NOMO-1 treated with dmso at 0.1 percent for 144 hours (cell line): ENCODE results near the gene MYO15B.
A peak's percentile ranks its signal among the peaks of the same experiment; 100 is the strongest.
"Not testable (repeated sequence)": the region's sequence is repeated elsewhere in the genome, so short reads cannot be mapped to it uniquely, and the experiment has no call there.

Experiments
- DNase-seq: peaks from one replicate; lab custom pipeline; 2025; ENCODE audit not compliant: unreplicated experiment; lab: John Stamatoyannopoulos, UW

The MYO15B gene

DNA sequence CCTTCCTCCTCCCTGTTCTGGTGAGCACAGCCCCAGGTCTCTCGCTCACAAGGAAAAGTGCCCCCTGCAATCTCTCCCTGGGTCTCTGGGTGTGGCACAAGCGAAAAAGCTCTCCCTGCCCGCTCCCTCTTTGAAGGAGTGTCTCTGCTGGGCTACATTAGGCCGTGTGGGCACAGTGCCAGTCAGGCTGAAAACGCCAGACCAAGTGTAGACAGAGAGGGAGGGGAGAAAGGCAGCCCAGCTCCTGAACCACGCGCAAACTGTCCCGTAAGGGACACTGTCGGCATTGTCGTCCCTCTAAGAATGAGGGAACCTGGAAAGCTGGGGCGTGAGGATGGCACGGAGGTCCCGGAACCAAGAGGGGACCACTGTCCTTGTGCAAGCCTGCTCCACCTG, 49.5 kb downstream of the MYO15B start:
- no peak for DNase-seq

DNA sequence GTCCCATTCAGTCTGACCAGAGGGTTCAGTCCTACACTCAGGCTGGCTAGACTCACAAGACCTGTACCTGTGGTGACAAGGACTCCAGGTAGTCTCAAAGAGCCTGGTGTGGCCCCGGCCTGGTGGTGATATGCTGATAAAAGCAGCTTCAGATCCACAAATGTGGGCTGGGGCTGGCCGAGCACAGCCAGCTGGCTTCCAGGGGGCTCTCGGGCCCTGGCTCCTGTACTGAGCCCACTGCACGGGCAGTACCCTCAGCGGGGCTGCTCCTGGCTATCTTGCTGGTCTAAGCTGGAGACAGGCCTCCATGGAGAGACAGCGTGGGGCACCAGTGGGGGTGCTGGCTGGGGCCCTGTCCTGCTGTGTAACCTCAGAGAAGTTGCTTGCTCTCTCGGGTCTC, 50.0 kb downstream of the MYO15B start:
- DNase-seq, result no peak

DNA sequence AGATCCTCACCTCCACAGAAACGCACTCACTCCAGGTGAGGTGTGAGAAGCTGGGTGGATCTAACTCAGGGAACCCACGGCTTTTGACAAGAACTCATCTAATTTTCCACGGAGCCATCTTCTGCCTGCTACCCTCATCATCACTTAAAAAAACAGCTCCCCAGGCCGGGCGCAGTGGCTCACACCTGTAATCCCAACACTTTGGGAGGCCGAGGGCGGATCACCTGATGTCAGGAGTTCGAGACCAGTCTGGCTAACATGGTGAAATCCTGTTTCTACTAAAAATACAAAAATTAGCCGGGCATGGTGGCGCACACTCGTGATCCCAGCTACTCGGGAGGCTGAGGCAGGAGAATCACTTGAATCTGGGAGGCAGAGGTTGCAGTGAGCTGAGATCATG, 50.4 kb downstream of the MYO15B start:
- not testable (repeated sequence) for DNase-seq

DNA sequence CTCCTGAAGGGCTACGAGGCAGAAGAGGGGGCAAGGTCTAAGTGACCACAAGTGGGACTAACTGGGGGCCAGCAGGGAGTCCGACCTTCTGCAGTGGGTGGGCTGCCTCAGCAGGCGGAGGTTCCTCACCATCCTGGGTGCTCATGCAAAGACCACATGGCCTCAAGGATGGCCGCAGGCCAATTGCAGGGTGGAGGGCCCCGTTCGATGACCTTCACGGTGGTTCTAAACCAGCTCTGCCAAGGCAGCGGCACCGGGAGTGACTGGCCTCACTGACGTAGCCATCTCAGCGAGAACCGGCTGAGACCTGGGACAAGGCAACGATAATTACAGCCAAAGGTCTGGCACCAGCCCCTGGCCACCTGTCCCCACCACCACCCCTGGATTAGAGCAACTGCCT, 51.3 kb downstream of the MYO15B start:
- DNase-seq, result no peak

DNA sequence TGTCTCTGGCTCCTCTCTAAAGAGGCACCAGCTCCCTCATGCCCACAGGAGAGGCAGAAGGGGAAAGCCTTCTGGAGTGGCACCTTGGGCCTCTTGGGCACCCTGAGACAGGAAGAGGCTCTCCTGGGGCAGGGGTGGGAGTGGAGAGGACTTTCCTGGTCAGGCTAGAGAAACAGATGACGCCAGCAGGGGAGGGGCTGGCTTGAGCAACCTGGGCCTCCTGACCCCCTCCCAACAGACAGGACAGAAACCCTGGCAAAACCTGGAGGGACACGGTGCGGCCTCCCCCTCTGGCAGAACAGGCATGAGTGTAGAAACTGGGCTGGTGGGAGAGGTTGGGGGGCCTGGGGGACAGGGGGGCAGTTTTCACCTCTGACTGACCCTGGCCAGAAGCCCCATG, 51.7 kb downstream of the MYO15B start:
- DNase-seq, result no peak

DNA sequence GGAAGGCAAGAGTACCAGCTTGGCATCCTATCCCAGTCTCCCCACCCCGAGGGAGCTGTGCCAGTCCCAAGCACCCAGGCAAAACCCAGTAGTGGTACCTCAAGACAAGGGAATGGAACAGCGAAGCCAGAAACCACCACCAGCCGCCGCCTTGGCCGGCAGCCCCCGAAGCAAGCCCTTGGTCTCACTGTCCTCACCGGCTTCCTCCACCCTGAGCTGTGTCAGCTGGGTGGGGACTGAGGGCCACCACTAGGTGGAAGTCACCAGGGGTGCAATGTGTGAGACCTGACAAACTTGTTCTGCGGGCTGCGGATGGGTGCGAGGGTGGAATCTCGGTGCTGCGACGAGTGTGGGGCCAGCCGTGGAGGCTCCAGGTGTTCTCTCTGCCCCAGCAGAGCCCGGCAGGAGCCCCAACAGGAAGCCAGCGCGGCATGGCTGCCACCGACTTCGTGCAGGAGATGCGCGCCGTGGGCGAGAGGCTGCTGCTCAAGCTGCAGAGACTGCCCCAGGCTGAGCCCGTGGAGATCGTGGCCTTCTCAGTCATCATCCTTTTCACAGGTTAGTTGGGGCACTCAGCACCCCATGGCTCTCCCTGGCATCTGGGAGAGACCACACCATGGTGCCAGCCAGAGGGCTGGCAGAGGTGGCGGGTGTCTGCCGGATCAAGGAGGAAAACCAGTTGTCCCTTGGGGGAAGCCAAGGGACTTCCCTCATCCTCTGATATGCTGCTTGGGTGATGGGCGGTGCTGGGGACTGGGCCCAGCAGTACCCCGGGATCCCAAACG, 52.4 kb downstream of the MYO15B start:
- no peak for DNase-seq

DNA sequence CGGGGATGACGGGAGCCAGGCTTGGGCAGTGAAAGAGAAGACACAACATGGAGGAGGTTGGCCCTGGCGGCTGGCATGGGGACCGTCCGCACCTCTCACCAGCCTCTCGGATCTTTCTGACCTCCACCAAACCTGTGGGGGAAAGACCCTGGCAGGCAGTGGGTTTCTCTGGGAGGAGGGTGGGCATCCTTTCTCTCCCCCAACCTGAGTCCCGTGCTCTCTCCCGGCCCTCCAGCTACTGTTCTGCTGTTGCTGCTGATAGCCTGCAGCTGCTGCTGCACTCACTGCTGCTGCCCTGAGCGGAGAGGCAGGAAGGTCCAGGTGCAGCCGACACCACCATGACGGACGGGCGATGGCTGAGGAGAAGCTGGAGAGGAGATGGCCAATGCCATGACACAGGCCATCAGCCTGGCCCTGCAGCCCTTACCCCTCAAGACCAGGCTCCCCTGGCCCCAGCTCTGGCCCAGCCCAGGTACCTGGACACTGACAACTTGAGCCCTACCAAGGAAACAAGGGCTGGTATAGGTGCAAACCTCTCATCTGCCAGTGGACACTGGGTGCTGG, 53.0 kb downstream of the MYO15B start:
- DNase-seq, result no peak

DNA sequence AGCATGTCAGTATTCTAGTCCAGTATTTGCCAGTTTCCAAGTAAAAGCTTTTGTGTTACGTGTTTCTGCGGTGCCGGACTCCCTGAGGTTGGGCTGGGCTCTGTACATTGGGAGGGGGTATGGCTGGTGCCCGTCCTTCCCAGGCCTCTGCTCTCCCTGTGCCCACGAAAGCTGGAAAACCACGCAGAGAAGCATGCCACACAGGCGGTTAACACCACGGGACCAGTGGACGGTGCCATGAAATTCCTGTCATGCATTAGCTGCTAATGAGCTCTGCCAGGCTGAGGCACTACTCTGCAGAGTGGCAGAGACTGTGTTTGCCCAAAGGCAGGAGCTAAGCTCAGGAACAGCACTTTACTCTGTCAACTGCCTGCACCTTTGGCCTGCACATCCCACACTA, 53.7 kb downstream of the MYO15B start:
- DNase-seq, result no peak

DNA sequence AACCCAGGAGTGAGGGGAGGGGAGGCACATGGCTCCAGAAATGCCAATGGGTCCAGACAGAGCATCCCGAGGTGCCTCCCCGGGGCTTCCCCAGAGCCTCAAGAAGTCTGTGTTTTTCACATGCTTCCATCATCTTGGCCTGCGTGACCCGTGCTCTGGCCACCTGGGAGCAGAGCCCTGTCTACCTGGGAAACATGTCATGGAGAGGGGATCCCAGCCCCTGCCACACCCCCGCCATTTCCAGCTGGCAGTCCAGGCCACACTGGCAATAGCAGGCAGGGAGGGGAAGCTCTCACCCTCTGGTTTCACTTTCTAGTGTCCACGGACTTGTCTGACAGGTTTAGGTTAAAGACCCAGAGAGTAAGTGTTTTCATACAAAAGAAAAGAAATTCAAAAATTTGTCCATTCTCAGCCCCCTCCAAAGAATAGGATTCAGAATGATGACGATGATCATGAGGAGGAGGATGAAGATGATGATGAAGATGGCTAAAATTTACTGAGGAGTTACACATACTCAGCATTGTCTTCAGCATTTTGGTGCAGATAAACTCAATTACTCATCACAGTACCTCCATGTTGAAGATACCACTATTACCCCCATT, 54.7 kb downstream of the MYO15B start:
- DNase-seq, result no peak

DNA sequence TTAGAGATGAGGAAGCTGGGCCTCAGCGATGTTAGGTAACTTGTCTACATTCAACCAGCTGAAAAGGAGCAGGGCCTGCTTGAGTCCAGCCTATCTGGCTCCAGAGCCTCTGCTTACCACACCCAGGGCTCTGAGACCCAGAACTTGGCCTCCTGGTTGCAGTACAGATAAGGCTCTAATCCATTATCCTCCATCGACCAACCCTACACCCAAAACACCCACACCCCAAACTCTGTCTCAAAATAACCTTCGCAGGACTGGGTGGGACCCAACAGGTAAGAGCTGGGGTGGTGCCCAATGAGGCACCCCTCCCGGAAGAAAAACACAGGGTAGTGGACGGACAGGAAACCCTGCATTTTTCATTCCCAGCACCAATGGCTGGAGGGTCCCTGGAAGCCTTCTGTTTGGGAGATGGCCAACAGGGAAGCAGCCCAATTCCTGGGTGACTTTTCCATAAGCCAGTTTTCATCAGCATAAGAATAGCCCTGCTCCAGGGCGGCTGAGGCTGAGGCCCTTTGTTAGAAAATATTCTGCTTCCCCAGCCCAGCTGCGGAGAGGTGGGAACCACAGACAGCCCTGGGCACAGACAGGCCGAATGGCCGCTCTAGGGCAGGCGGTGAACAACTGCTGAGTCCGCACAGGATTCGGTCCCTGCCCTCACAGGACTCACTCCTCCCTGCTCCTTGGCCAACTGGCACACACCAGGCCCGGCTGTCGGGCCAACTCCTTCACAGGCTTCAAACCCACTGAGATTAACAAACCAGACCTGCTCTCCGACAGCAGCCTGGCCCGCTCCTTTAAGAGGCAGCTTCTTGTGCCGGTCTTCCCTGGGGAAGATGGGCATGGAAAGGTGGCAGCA, 55.4 kb downstream of the MYO15B start:
- no peak for DNase-seq

DNA sequence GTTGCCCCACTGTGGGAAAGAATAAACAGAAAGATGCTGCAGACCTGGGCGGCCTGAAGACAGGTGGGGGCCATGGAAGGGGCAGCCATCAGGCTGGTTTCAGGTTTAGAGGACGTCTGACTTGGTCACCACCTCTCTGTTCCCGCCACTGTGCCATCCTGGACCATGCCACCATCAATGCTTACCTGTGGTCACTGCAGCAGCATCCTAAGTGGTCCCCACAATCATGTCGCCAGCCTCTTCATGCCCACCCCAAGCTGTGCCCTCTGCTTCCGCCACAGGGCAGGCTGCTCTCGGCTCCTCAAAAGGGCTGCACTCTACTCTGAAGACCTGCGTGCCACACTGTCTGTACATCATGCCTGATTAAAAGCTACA, 56.0 kb downstream of the MYO15B start:
- no peak for DNase-seq

DNA sequence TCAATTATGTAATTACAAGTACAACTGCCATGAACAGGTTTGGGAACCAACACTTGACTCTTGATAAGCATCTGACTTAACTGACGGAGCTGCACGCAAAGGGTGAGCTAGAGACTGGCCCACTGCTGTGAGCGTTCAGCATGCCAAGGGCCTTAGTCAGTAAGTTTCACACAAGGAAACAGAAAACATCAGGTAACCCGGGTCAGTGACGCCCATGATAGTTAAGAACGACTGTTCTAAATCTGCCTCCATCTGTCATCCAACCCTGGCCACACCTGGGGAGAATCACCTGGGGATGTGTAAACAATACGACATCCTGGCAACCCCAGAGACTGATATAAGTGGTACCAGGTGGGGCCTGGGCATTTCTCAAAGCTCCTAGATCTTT, 57.9 kb downstream of the MYO15B start:
- no peak for DNase-seq

DNA sequence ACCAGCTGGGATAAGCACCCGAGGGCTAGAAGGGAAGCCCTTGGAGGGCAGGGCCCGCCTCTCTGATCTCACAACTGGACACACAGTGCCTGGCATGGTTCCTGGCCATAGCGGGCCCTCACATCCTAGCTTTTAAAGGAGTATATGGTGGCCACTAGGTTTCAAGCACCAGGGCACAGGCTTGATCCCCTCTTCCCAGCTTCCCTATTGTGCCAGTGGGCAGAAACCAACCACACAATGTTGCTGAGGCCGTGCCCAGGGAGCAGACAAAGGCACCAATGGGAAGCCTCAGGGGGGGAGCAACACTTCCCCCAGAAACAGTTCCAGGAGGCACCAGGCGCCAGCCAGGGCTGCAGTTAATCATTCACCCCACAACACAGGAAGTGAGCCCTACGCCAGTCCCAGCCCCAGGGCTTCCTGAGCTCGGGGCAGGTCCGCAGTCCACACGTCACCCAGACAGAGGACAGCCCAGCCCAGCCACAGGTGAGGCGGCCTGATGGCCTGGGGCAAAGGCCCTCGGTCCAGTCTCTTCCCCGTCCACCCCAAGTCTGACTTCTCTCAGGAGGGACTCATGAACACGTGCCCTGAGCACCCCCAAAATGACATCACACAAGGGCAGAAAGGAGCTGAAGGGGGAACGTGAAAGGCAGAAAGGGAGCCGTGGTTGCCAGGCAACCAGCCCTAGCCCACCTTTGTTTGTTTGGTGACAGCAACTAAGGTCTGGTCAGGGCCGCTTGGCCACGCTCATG, 58.5 kb downstream of the MYO15B start:
- peak; percentile 64 for DNase-seq

DNA sequence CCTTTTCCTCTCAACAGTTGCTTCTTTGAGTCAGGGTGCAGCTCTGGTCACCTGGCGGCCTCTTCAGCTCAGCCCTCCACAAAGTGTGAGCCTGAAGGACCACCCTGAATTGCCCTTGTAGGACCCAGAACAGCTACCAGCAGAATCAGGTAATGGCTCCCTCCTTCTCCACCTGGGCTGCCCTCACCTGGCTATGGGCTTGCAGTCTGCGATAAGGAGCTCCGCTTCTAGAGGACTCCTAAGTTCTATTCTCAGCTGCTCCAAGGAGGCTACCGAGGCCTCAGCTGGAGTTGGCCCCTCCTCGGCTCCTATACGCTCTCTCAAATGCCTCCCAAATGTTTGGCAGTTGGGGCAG, 59.0 kb downstream of the MYO15B start:
- no peak for DNase-seq

DNA sequence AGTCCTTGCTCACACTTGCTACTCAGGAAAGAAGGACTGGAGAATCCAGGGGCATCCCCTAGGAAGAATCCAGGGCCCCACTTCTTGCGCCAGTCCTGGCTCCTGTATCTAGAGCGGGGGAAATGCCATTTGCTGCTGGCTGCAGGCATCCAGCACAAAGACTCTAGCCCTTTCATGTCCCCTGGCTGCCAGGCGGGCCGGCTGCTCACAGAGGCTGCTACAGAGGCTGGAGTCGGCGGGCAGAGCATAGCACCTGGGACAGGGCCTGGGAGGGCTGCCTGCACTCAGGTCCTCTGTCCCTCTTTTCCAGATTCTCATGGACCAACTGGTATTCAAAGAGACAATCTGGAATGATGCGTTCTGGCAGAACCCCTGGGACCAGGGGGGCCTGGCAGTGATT, 59.5 kb downstream of the MYO15B start:
- no peak for DNase-seq

DNA sequence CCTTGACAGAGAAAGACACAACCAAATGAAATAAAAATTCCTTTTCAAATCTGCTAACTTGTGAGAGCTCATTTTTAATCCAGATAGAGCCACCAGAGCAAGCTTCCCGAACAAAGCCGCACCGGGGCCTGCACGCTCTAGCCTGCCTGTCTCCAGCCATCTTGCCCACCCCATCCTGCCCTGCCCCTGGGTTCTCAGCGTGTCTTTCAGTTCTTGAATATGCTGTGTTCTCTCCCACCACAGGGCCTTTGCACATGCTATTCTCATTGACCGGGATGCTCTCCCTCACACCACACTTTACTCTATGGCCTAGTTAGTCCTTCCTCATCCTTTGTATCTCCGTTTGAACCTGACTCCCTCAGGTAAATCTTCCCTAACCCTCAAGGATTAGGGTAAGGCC, 60.3 kb downstream of the MYO15B start:
- DNase-seq, result no peak

DNA sequence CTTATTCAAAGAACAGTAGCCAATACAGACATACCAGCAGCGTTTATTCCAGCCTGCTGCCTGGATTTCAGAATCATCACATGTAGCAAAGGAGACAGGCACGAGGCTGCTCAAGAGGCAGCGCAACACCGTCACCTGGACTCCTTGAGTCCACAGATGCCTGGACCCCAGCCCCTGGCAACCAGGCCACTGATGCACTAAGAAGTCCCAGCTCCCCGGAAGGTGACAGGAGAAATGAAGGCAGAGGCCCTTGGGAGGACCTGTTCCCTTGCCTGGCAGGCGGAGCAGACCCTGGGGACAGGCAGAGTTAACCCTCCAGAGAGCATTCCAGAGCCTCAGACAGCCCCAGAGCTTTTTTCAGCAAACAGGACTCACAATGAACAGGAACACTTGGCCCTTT, 62.1 kb downstream of the MYO15B start:
- DNase-seq, result no peak

DNA sequence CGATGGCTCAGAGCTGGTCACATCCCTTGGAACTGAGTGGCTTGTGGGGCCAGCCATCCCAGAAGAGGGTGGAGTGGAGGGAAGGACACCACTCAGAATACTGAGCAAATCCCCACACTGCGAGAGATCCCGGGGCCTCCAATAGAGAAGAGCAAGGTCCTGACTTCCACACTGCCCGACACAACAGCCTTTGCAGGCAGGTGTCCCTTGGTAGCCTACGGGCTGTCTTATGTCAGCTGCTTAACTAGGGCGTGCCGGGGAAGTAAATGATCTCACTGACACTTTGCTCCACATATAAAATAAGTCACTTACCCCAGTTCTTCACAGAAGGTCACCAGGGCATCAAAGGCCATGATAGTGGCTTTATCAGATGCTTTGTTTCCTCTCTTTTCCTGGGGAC, 63.3 kb downstream of the MYO15B start:
- no peak for DNase-seq

DNA sequence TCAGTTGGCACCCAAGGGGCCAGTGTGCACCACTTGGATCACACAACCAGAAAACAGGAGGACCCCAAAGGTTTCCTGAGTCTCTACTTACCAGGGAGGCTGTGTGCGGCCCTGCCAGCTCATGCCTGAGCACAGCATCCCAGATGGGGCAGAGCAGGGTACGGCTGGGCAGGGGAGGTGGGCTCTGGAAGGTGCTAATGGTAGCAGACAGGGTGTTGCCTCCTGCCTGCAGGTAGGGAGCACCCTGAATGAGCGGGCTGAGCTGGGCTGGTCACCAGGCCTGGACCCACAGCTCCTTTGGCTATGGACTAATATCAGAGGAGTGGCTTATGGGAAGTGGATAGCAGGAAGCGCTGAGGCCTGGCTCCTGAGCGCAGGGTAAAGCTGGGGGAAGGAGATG, 64.7 kb downstream of the MYO15B start:
- no peak for DNase-seq

DNA sequence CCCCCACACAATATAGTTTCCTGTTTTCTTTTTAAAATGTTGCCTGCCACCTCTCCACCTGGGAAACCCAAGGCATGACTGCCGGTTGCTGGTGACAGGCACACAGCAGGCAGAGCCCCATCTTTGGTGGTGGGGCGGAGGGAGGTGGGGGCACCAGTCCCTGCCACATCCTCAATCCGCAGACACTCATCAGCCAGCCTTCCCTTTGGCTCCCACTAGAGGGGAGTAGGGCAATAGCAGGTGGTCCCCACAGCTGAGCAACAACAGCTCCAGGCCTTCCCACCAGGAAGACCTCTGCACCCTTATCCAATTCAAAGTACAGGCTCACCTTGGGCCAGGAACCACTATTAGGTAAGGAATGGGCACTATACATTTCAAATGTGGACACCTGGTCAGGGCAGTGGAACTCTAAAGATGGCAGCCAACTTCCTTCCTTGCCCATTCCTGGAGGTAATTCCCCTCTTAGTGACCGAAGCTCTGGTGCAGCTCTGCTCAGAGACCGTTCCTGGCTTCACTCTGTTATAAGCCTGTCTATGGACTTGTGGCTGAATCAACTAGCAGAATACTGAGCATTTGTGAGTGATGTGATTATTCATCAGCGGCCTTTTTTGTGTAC, 65.4 kb downstream of the MYO15B start:
- no peak for DNase-seq

DNA sequence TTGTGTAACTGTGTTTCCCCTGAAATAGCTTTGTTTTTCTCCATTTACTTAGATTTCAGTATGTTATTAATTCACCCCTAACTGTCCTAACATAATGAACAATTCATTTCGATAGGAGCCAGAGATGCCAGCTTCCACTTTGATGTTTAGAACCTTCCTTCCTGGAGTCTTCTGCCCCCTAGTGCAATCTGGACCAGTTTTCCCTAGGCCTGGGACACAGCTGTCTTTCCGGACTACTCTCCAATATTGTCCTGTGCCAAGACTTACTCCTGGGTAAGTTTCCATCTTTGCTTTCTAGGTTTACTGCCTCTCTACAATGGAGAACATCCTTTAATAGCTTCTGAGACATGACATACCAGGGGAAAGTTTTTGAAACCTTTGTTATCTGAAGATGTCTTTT, 66.6 kb downstream of the MYO15B start:
- DNase-seq, result no peak
